SK-N-SH treated with all-trans-retinoic acid at 6 μM for 48 hours (cell line): ENCODE data around the gene UGP2.

Experiments used
- ATAC-seq: fragments of 200-7000 bp; cut with Tn5 transposase; 3 replicates; pipeline ENCODE4 v1.9.1; 2020; ENCODE audit warnings: mild to moderate bottlenecking, moderate library complexity
- ARNTL ChIP-seq: fragments of 450-650 bp; formaldehyde crosslinking; IDR thresholded peaks from 2 replicates; pipeline ENCODE4 v1.5.0; 2020; ENCODE audit warnings: low read depth, mild to moderate bottlenecking, moderate library complexity, borderline replicate concordance
- BACH2 ChIP-seq: fragments of 250-450 bp; sonication (Bioruptor Pico); IDR thresholded peaks from 2 replicates; pipeline ENCODE4 v1.9.0; 2021; ENCODE audit warnings: mild to moderate bottlenecking, borderline replicate concordance
- CREB5 ChIP-seq: fragments of 250-450 bp; sonication (Bioruptor Pico); IDR thresholded peaks from 2 replicates; pipeline ENCODE4 v1.5.1; 2020; ENCODE audit warnings: low read depth, mild to moderate bottlenecking, moderate library complexity
- CSDC2 ChIP-seq: fragments of 250-450 bp; sonication (Bioruptor Pico); IDR thresholded peaks from 2 replicates; pipeline ENCODE4 v1.5.0; 2020; ENCODE audit warnings: mild to moderate bottlenecking, moderate library complexity
- ESRRG ChIP-seq: fragments of 250-450 bp; sonication (Bioruptor Pico); IDR thresholded peaks from 2 replicates; pipeline ENCODE4 v1.6.1; 2021; ENCODE audit warnings: mild to moderate bottlenecking
- GLIS3 ChIP-seq: fragments of 250-450 bp; sonication (Bioruptor Pico); IDR thresholded peaks from 2 replicates; pipeline ENCODE4 v1.5.0; 2020; ENCODE audit warnings: mild to moderate bottlenecking, moderate library complexity
- ISL1 ChIP-seq: fragments of 250-450 bp; sonication (Bioruptor Pico); IDR thresholded peaks from 2 replicates; pipeline ENCODE4 v2.1.2; 2022; ENCODE audit warnings: mild to moderate bottlenecking, moderate library complexity
- OSR1 ChIP-seq: fragments of 250-450 bp; sonication (Bioruptor Pico); IDR thresholded peaks from 2 replicates; pipeline ENCODE4 v1.8.0; 2022; ENCODE audit warnings: moderate library complexity, mild to moderate bottlenecking, inconsistent platforms
- PATZ1 ChIP-seq: fragments of 250-450 bp; sonication (Bioruptor Pico); IDR thresholded peaks from 2 replicates; pipeline ENCODE4 v1.8.0; 2020; ENCODE audit warnings: mild to moderate bottlenecking, moderate library complexity, borderline replicate concordance
- POU6F1 ChIP-seq: fragments of 250-450 bp; sonication (Bioruptor Pico); IDR thresholded peaks from 2 replicates; pipeline ENCODE4 v1.8.0; 2021; ENCODE audit warnings: low read depth, mild to moderate bottlenecking, moderate library complexity, borderline replicate concordance
- RARB ChIP-seq: fragments of 250-450 bp; sonication (Bioruptor Pico); IDR thresholded peaks from 2 replicates; pipeline ENCODE4 v1.8.0; 2021; ENCODE audit warnings: mild to moderate bottlenecking, moderate library complexity
- SNAI2 ChIP-seq: fragments of 250-450 bp; sonication (Bioruptor Pico); IDR thresholded peaks from 2 replicates; pipeline ENCODE4 v1.5.0; 2020; ENCODE audit warnings: mild to moderate bottlenecking, moderate library complexity
- TOX ChIP-seq: fragments of 250-450 bp; sonication (Bioruptor Pico); IDR thresholded peaks from 2 replicates; pipeline ENCODE4 v1.8.0; 2021; ENCODE audit warnings: mild to moderate bottlenecking, moderate library complexity, borderline replicate concordance
- ZC3H10 ChIP-seq: fragments of 250-450 bp; sonication (Bioruptor Pico); IDR thresholded peaks from 2 replicates; pipeline ENCODE4 v1.5.1; 2021; ENCODE audit warnings: mild to moderate bottlenecking, moderate library complexity
- ZFP3 ChIP-seq: fragments of 250-450 bp; sonication (Bioruptor Pico); IDR thresholded peaks from 2 replicates; pipeline ENCODE4 v1.5.0; 2020; ENCODE audit warnings: mild to moderate bottlenecking, moderate library complexity
- ZFP30 ChIP-seq: fragments of 450-650 bp; formaldehyde crosslinking; IDR thresholded peaks from 2 replicates; pipeline ENCODE4 v1.5.0; 2022; ENCODE audit warnings: mild to moderate bottlenecking, moderate library complexity
- ZNF70 ChIP-seq: fragments of 450-650 bp; formaldehyde crosslinking; IDR thresholded peaks from 2 replicates; pipeline ENCODE4 v1.5.0; 2020; ENCODE audit warnings: mild to moderate bottlenecking, moderate library complexity
- ZNF8 ChIP-seq: fragments of 450-650 bp; formaldehyde crosslinking; IDR thresholded peaks from 2 replicates; pipeline ENCODE4 v1.5.0; 2020; ENCODE audit warnings: mild to moderate bottlenecking, moderate library complexity

Gene UGP2

GRCh38 chr2:63879876-63880433 lies 38.3 kb downstream of the UGP2 start:
- no peak for TF ChIP-seq ESRRG (CRISPR knock-in tag)
- no peak for TF ChIP-seq BACH2
- no peak for ATAC-seq

- no peak for ATAC-seq
These were observed 38.9 kb downstream of the UGP2 start for GRCh38 chr2:63880625-63881024.

GRCh38 chr2:63881205-63881604 lies 39.5 kb downstream of the UGP2 start:
- TF ChIP-seq CREB5 (CRISPR knock-in tag) (no peak), SNAI2 (CRISPR knock-in tag) (no peak), ZFP30 (CRISPR knock-in tag) (no peak), BACH2 (no peak), ZNF8 (CRISPR knock-in tag) (no peak), ISL1 (no peak), PATZ1 (CRISPR knock-in tag) (no peak), ARNTL (no peak), CSDC2 (CRISPR knock-in tag) (no peak)
- ATAC-seq = no peak

More at GRCh38 chr2:63880625-63881024, 38.9 kb downstream of the UGP2 start:
- TF ChIP-seq TOX (CRISPR knock-in tag) = no peak
- TF ChIP-seq RARB = no peak
- no peak for TF ChIP-seq CSDC2 (CRISPR knock-in tag)
- TF ChIP-seq PATZ1 (CRISPR knock-in tag) = no peak
- no peak for TF ChIP-seq ESRRG (CRISPR knock-in tag)
- no peak for TF ChIP-seq ZNF70 (CRISPR knock-in tag)
- TF ChIP-seq POU6F1 (CRISPR knock-in tag) = no peak
- no peak for TF ChIP-seq ZFP3 (CRISPR knock-in tag)
- TF ChIP-seq ZC3H10 (CRISPR knock-in tag) = no peak
- TF ChIP-seq ISL1 = no peak
- no peak for TF ChIP-seq GLIS3
- TF ChIP-seq OSR1 (CRISPR knock-in tag) = no peak

GRCh38 chr2:63882395-63883105 lies 40.9 kb downstream of the UGP2 start:
- ATAC-seq = no peak
- TF ChIP-seq RARB = no peak
- TF ChIP-seq CSDC2 (CRISPR knock-in tag) = no peak
- TF ChIP-seq ISL1 = no peak
- TF ChIP-seq ZFP30 (CRISPR knock-in tag) = no peak
- no peak for TF ChIP-seq OSR1 (CRISPR knock-in tag)
- no peak for TF ChIP-seq ARNTL

GRCh38 chr2:63886445-63886844 lies 44.7 kb downstream of the UGP2 start:
- TF ChIP-seq CSDC2 (CRISPR knock-in tag) = no peak
- TF ChIP-seq ZC3H10 (CRISPR knock-in tag) = no peak
- TF ChIP-seq ESRRG (CRISPR knock-in tag) = no peak
- TF ChIP-seq RARB = no peak
- no peak for ATAC-seq

- no peak for ATAC-seq
- no peak for TF ChIP-seq ESRRG (CRISPR knock-in tag)
- TF ChIP-seq ZNF8 (CRISPR knock-in tag) = no peak
- TF ChIP-seq, all 23 proteins: peak for 0
These were observed 46.4 kb downstream of the UGP2 start for GRCh38 chr2:63888053-63888452.
